ENCODE measurements around the gene SLC35A5. TPM values are rescaled to one million over a fixed set of nuclear protein-coding genes. Genes with fewer than 3 reads are reported as not detected.

SLC35A5 gene
- total and polyA plus RNA-seq, 2 of the 4 experiments (the other 2 are of a cell fraction): 19.5 to 25.6 TPM

GRCh38 chr3:112619295-112619694, 57.5 kb downstream of the SLC35A5 start:
- 0 out of 2 replicates have a peak overlapping the region, but pooled peaks have one; percentile 7 for H3K14ac ChIP-seq (replicated peaks; ENCODE audit: low read depth, low read length)
- no peak overlapping the region for H4K91ac ChIP-seq (ENCODE audit: insufficient read depth, low read depth, low read length)
- H3K4me1 ChIP-seq (ENCODE audit: control insufficient read depth, insufficient read depth, low read length): no peaks in the 10 kb centered on the region
- dilution Hi-C loops (cut with HindIII; ENCODE audit: low sequenced_read_pairs, unreplicated experiment): no loop called here
- TF ChIP-seq NFE2L2 (IDR thresholded peaks at IDR 0.05; ENCODE audit: low read depth, low read length) (peak; percentile 94), BHLHE40 (IDR thresholded peaks at IDR 0.05; ENCODE audit: low read depth, low read length) (no peak), CEBPB (IDR thresholded peaks at IDR 0.05; ENCODE audit: low read depth, low read length) (no peak), RCOR1 (IDR thresholded peaks at IDR 0.05; ENCODE audit: insufficient replicate concordance, low read length) (no peak), USF2 (IDR thresholded peaks at IDR 0.05; ENCODE audit: low read depth, low read length) (no peak), MAZ (IDR thresholded peaks at IDR 0.05; ENCODE audit: borderline replicate concordance, low read depth, low read length) (no peak), POLR2A (IDR thresholded peaks at IDR 0.05; ENCODE audit: low read depth, low read length) (no peak), FOS (IDR thresholded peaks at IDR 0.05; ENCODE audit: low read depth, low read length) (0 out of 2 replicates have a peak, but pooled peaks have one; percentile 21), MAFK (IDR thresholded peaks at IDR 0.05; ENCODE audit: low read depth, low read length) (peak; percentile 44; the same call in 1 of the 2 replicates), RFX5 (IDR thresholded peaks at IDR 0.05; ENCODE audit: low read depth, low read length) (no peak), MXI1 (IDR thresholded peaks at IDR 0.05; ENCODE audit: borderline replicate concordance, low read depth, low read length) (no peak), RAD21 (IDR thresholded peaks at IDR 0.05; ENCODE audit: low read length) (no peak), CHD1 (IDR thresholded peaks at IDR 0.05; ENCODE audit: low read depth, low read length) (no peak), SMC3 (IDR thresholded peaks at IDR 0.05; ENCODE audit: low read depth, low read length) (no peak), CTCF (conservative IDR thresholded peaks at IDR 0.05; ENCODE audit: low read depth, low read length) (no peak), ELK1 (IDR thresholded peaks at IDR 0.05; ENCODE audit: borderline replicate concordance, low read depth, low read length) (no peak)
- no peak overlapping the region for H3K4me3 ChIP-seq (ENCODE audit: insufficient read depth, low read depth, low read length)
- BruUV-seq (replicated peaks): no TSS peak
- peak overlapping the region; percentile 16 for H2BK5ac ChIP-seq (ENCODE audit: low read depth, low read length, poor library complexity, severe bottlenecking)
- H2AFZ ChIP-seq (replicated peaks; ENCODE audit: low read length, poor library complexity): no peak overlapping the region
- no peaks in the 10 kb centered on the region for H3K9me3 ChIP-seq (ENCODE audit: control insufficient read depth, insufficient read depth, low read length)
- no peaks in the 10 kb centered on the region; the same call in 1 of the 2 replicates for H3K9me1 ChIP-seq (ENCODE audit: insufficient read depth, low read length)
- peak overlapping the region; percentile 50; the same call in 1 of the 2 replicates for H4K5ac ChIP-seq (ENCODE audit: low read depth, low read length)
- peak overlapping the region in 1 of 2 experiments; percentile 23; a peak in 1 of 4 replicates for H4K8ac ChIP-seq (ENCODE audit: low read depth in 2 of 2, low read length in 2 of 2)
- H3K56ac ChIP-seq (ENCODE audit: extremely low read depth, insufficient read depth, low read length): no peak overlapping the region
- no peak overlapping the region for H3K9ac ChIP-seq (ENCODE audit: low read depth, low read length)
- no peak overlapping the region for H3K4ac ChIP-seq (ENCODE audit: low read depth, low read length)
- ChIA-PET CTCF (interaction anchor here (0.8 kb wide), 1 partner anchor 37 kb away, joined by 4 read pairs; no protein-coding TSS in a partner anchor), POLR2A (ENCODE audit: unreplicated experiment) (no interaction called here)
- H2BK15ac ChIP-seq (ENCODE audit: low read depth, low read length): no peak overlapping the region
- H3K36me3 ChIP-seq (ENCODE audit: control insufficient read depth, insufficient read depth, low read length): peaks cover 33% of the 10 kb centered on the region
- in situ Hi-C loops (cut with MboI; ENCODE audit: low sequenced_read_pairs): no loop called here
- no peak overlapping the region for H2AK5ac ChIP-seq (ENCODE audit: low read depth, low read length)
- H3K27me3 ChIP-seq (ENCODE audit: control insufficient read depth, insufficient read depth, low read length): no peaks in the 10 kb centered on the region
- peaks cover 6 to 9% of the 10 kb centered on the region in 2 experiments; a peak in 2 of 4 replicates for H3K79me1 ChIP-seq (ENCODE audit: low read depth in 1 of 2, low read length in 2 of 2)
- intact Hi-C loops (cut with micrococcal nuclease): no loop called here
- H3K4me2 ChIP-seq (ENCODE audit: low read depth, low read length): no peak overlapping the region
- no peak overlapping the region; the same call in 1 of the 2 replicates for H3K23ac ChIP-seq (ENCODE audit: low read depth, low read length)
- H4K20me1 ChIP-seq (ENCODE audit: insufficient read depth, low read length): no peaks in the 10 kb centered on the region
- peak; percentile 51 for DNase-seq
- peak overlapping the region; percentile 2; the same call in 1 of the 2 replicates for H2BK120ac ChIP-seq (ENCODE audit: low read depth, low read length)
- H2AK9ac ChIP-seq (replicated peaks; ENCODE audit: low read depth, low read length, poor library complexity): no peak overlapping the region
- WGBS, 2 experiments (ENCODE audit: extremely low coverage in 2 of 2, insufficient read length in 1 of 2): no CpG with 5 or more reads among the region's 2 CpGs
- peak; percentile 67 for ATAC-seq (ENCODE audit: low read depth)
- no peak overlapping the region for H3K27ac ChIP-seq (ENCODE audit: insufficient read depth, low read length)
- peak overlapping the region; percentile 46 for H3K18ac ChIP-seq (ENCODE audit: low read depth, low read length)
- H2BK20ac ChIP-seq (ENCODE audit: low read depth, low read length): no peak overlapping the region

Data from IMR-90 (cell line).